GM12891 (cell line): ENCODE measurements around the gene PLA2G15.

Experiments
- POLR2A ChIP-seq: IDR thresholded peaks from 2 replicates; pipeline ENCODE4 v1.6.1; 2011; ENCODE audit warnings: low read depth, low read length, control low read depth
- TAF1 ChIP-seq: IDR thresholded peaks from 2 replicates; pipeline ENCODE4 v1.6.1; 2011; ENCODE audit warnings: low read depth, low read length, control low read depth

- peak; percentile 34; the same call in 1 of the 2 replicates for TF ChIP-seq POLR2A
- no peak for TF ChIP-seq TAF1
Measured at GRCh38 chr16:68283346-68283745, 38.2 kb downstream of the PLA2G15 start.
